NK-92 (cell line): ENCODE data around the gene PHLDA3.

Experiments used
- DNase-seq: peaks from one replicate; lab custom pipeline; 2025; ENCODE audit not compliant: unreplicated experiment; lab: John Stamatoyannopoulos, UW

Gene PHLDA3

GRCh38 chr1:201468844-201469644, at the start of gene PHLDA3:
Gene PHLDA3 (minus strand): TSS chr1:201469188. CDS start chr1:201468786, 402 bp downstream.
- DNase-seq = no peak

GRCh38 chr1:201518071-201518470, 49.1 kb upstream of the PHLDA3 start:
- no peak for DNase-seq

- no peak for DNase-seq
These were observed 48.6 kb upstream of the PHLDA3 start for GRCh38 chr1:201517631-201518030.

GRCh38 chr1:201516511-201517127, 47.6 kb upstream of the PHLDA3 start:
- no peak for DNase-seq

GRCh38 chr1:201515895-201516294, 46.9 kb upstream of the PHLDA3 start:
- DNase-seq = no peak

- no peak for DNase-seq
These were observed 46.2 kb upstream of the PHLDA3 start for GRCh38 chr1:201515062-201515750.

- DNase-seq = no peak
These were observed 45.5 kb upstream of the PHLDA3 start for GRCh38 chr1:201514466-201514865.

GRCh38 chr1:201513498-201514243, 44.7 kb upstream of the PHLDA3 start:
- no peak for DNase-seq

- no peak for DNase-seq
These were observed 43.1 kb upstream of the PHLDA3 start for GRCh38 chr1:201511941-201512539.

- no peak for DNase-seq
These were observed 42.5 kb upstream of the PHLDA3 start for GRCh38 chr1:201511396-201511940.

GRCh38 chr1:201510734-201511133, 41.7 kb upstream of the PHLDA3 start:
- no peak for DNase-seq

- DNase-seq = no peak
These were observed 40.8 kb upstream of the PHLDA3 start for GRCh38 chr1:201509601-201510374.

- no peak for DNase-seq
These were observed 39.8 kb upstream of the PHLDA3 start for GRCh38 chr1:201508809-201509208.

GRCh38 chr1:201507360-201507675, 38.3 kb upstream of the PHLDA3 start:
- no peak for DNase-seq

GRCh38 chr1:201506557-201507359, 37.8 kb upstream of the PHLDA3 start, which contains the start of gene CSRP1:
Gene CSRP1 (minus strand): TSS chr1:201507123. CDS start chr1:201496303, 10,820 bp downstream.
- DNase-seq = no peak

- no peak for DNase-seq
These were observed 37.1 kb upstream of the PHLDA3 start for GRCh38 chr1:201506092-201506491.

- DNase-seq = no peak
These were observed 36.5 kb upstream of the PHLDA3 start for GRCh38 chr1:201505503-201505890.

GRCh38 chr1:201504799-201505502, 36.0 kb upstream of the PHLDA3 start:
- DNase-seq = no peak
